Stimulated activated CD4-positive, alpha-beta T cell treated with anti-CD3 and anti-CD28 coated beads, Interleukin-1b, Interleukin-23, amount 100 ng/mL, for 24 hours (primary cell): ENCODE measurements around the gene SLX4.
"Not testable (repeated sequence)": the region's sequence is repeated elsewhere in the genome, so short reads cannot be mapped to it uniquely, and the experiment has no call there.

Experiments used
- DNase-seq, 4 experiments: peaks; one replicate each; pipeline ENCODE4 v3.0.0-alpha.2; 2020; ENCODE audit warnings: low read depth in 4 of 4, low spot score in 1 of 4

The SLX4 gene

GRCh38 chr16:3611146-3611975, at the start of gene SLX4:
TSS of gene SLX4 (minus strand) at chr16:3611606. CDS start at chr16:3608964, 2,642 bp downstream.
- DNase-seq, result peak; percentile 70 to 85 (median 80)

- DNase-seq, result no peak
Observed at GRCh38 chr16:3659251-3659650, 47.8 kb upstream of the SLX4 start.

GRCh38 chr16:3656491-3657468, 45.4 kb upstream of the SLX4 start:
- DNase-seq, result peak in 2 of 4 experiments; percentile 7 to 25

- DNase-seq, result not testable (repeated sequence)
Observed at GRCh38 chr16:3656160-3656490, 44.7 kb upstream of the SLX4 start.

- no peak for DNase-seq
Observed at GRCh38 chr16:3655396-3656159, 44.2 kb upstream of the SLX4 start.

GRCh38 chr16:3655030-3655395, 43.6 kb upstream of the SLX4 start:
- DNase-seq, result no peak

GRCh38 chr16:3654249-3654991, 43.0 kb upstream of the SLX4 start, which contains the start of gene DNASE1:
TSS of gene DNASE1 (plus strand) at chr16:3654691. CDS start at chr16:3655374, 683 bp downstream.
- DNase-seq, result peak; percentile 21 to 48 (median 32)

GRCh38 chr16:3652373-3653195, 41.2 kb upstream of the SLX4 start:
- DNase-seq, result no peak

GRCh38 chr16:3651461-3652372, 40.3 kb upstream of the SLX4 start:
- DNase-seq, result no peak

- DNase-seq, result no peak
Observed at GRCh38 chr16:3650631-3651265, 39.3 kb upstream of the SLX4 start.

GRCh38 chr16:3646348-3646920, 35.0 kb upstream of the SLX4 start:
- DNase-seq, result no peak

GRCh38 chr16:3645504-3646347, 34.3 kb upstream of the SLX4 start:
- no peak for DNase-seq

GRCh38 chr16:3645108-3645503, 33.7 kb upstream of the SLX4 start:
- DNase-seq, result no peak

- DNase-seq, result no peak
Observed at GRCh38 chr16:3643095-3643730, 31.8 kb upstream of the SLX4 start.

- no peak for DNase-seq
Observed at GRCh38 chr16:3642397-3643094, 31.1 kb upstream of the SLX4 start.
